HG02610 (cell line): ENCODE data around the gene ABI3BP.

Experiments used
- ATAC-seq: cut with Tn5 transposase; IDR thresholded peaks from one replicate; pipeline ENCODE4 v1.9.1; 2021; ENCODE audit warnings: mild to moderate bottlenecking, moderate library complexity; ENCODE audit not compliant: unreplicated experiment

ABI3BP gene

GRCh38 chr3:100982710-100983109 lies 10.5 kb downstream of the ABI3BP start:
- ATAC-seq, result no peak

GRCh38 chr3:100981164-100981911 lies 11.9 kb downstream of the ABI3BP start:
- no peak for ATAC-seq

- no peak for ATAC-seq
Measured at GRCh38 chr3:100978011-100978659, 15.1 kb downstream of the ABI3BP start.

GRCh38 chr3:100976611-100977010 lies 16.6 kb downstream of the ABI3BP start:
- ATAC-seq, result no peak

GRCh38 chr3:100975714-100976113 lies 17.5 kb downstream of the ABI3BP start:
- ATAC-seq, result no peak

GRCh38 chr3:100973594-100973993 lies 19.6 kb downstream of the ABI3BP start:
- no peak for ATAC-seq

- ATAC-seq, result no peak
Measured at GRCh38 chr3:100972867-100973266, 20.4 kb downstream of the ABI3BP start.

GRCh38 chr3:100972301-100972844 lies 20.8 kb downstream of the ABI3BP start:
- no peak for ATAC-seq

GRCh38 chr3:100971798-100972197 lies 21.4 kb downstream of the ABI3BP start:
- no peak for ATAC-seq

- no peak for ATAC-seq
Measured at GRCh38 chr3:100970477-100970990, 22.7 kb downstream of the ABI3BP start.

- ATAC-seq, result no peak
Measured at GRCh38 chr3:100968932-100969906, 24.0 kb downstream of the ABI3BP start.

GRCh38 chr3:100966807-100967206 lies 26.4 kb downstream of the ABI3BP start:
- no peak for ATAC-seq

GRCh38 chr3:100966049-100966491 lies 27.2 kb downstream of the ABI3BP start:
- no peak for ATAC-seq

GRCh38 chr3:100963041-100963440 lies 30.2 kb downstream of the ABI3BP start:
- no peak for ATAC-seq

GRCh38 chr3:100957261-100957986 lies 35.8 kb downstream of the ABI3BP start:
- no peak for ATAC-seq

- ATAC-seq, result no peak
Measured at GRCh38 chr3:100956276-100956675, 36.9 kb downstream of the ABI3BP start.

- no peak for ATAC-seq
Measured at GRCh38 chr3:100954990-100955389, 38.2 kb downstream of the ABI3BP start.

- ATAC-seq, result no peak
Measured at GRCh38 chr3:100954199-100954935, 38.9 kb downstream of the ABI3BP start.

GRCh38 chr3:100953103-100953502 lies 40.1 kb downstream of the ABI3BP start:
- ATAC-seq, result no peak
